CD4-positive, alpha-beta T cell treated with Interleukin-4 for 1 hour (primary cell): ENCODE measurements around the gene CENPP.
"Not testable (repeated sequence)": the region's sequence is repeated elsewhere in the genome, so short reads cannot be mapped to it uniquely, and the experiment has no call there.

Experiments
- DNase-seq, 2 donors: peaks; one replicate each; pipeline ENCODE4 v3.0.0-alpha.2; 2020 to 2022

CENPP gene

DNA sequence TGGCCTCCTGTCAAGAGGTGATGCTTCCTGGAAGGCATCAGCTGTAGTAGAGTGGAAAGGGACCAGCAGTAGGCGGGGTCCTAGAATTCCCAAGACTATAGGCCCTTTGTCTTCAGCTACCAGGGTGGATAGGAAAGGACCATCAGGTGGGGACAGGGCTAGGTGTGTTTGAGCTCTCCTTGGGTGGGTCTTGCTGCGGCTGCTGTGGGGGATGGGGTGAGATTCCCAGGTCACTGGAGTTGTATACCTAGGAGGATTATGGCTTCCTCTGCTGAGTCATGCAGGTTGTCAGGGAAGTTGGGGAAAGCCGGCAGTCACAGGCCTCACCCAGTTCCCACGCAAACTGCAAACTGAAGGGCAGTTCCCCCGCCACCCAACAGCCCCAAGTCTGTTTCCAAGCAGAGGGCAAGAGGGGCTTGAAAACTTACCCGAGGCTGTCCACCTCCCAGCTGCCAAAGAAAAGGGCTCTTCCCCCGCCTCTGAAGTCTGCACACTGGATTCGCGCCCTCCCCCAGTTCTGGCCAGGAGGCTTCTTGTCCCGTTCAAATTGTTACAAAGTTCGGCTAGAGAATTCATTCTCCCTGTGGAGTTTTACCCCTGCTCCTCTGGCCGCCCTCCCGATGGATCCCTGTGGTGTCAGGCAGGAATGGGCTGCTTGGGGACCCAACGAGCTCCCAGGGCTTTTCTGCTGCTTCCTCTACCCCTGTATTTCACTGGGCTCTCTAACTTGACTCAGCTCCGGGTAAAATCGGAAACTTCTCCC is 233.0 kb downstream of the CENPP start:
- DNase-seq = no peak

GRCh38 chr9:92561374-92562330 is 235.9 kb downstream of the CENPP start:
- no peak for DNase-seq

GRCh38 chr9:92562461-92562967 is 236.8 kb downstream of the CENPP start:
- DNase-seq = no peak

DNA sequence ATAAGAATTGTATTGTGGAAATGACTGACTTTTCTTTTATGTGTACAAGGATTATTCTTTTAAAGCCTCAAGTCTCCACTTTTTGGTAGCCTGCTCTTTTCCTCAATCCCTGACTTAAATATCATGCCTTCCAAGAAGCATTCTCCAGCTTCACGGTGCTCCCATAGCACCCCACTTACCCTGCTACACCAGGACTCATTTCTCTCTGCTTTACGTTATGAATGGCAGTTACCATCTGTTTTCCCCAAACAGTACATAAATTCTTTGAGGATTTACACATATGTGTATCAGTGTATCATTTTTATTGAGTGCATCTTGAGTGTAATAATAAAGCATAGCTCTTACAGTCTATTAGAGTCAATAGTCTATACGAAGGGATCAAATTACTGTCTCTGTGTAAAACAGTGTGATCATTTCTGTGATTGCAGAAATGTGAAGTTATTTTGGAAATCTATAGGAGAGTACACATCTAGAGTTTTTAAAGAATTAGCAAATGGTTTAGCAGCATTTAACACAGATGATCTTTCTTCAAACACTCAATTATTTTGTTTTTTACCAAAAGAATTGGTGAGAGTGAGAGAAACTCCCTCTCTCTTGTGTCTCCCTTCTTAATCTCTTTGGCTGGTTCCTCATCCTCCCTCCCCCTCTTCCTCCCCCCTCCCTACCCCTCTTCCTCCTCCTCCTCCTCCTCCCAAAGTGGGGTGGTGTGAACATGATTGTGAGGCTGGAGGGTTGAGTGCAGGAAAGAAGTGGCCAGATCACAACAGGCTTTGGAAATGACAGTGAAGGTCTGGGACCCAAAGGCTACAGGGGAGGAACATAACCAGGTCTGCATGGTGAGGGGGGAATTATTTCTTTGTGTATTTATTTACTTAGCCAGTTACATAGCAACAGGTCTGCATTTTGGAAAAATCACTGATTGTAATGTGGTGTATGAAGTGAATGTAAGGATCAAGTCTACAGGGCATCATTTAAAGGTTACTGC is 237.7 kb downstream of the CENPP start:
- DNase-seq = no peak

DNA sequence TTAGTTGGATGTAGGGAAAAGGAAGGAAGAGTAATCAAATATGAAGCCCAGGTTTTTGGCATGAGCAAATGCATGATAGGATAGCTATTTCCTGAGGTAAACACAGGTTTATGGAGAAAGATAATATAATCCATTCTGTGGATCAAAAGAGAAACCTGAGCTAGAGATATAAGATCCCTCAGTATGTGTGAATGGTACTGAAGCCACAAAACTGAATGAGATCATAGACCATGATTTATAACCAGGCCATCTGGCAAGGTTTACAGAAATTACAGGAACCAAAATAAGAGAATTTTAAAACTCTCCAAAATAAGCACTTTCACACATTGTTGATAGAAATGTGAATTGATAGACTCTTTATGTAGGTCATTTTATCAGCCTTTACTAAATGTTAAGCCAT is 238.8 kb downstream of the CENPP start:
- no peak for DNase-seq

DNA sequence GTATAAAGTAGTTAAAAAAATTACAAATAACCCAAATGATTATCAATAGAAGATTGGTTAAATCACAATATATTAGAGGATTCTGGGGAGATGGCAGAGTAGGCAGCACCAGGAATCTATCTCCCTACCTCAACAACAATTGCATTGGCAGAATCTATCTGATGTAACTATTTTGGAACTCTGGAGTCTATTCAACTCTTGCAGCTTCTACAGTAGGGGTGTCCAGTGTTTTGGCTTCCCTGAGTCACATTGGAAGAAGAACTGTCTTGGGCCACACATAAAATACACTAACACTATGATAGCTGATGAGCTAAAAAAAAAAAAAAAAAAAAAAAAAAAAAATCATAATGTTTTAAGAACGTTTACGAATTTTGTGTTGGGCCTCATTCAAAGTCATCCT is 239.2 kb downstream of the CENPP start:
- DNase-seq = no peak

DNA sequence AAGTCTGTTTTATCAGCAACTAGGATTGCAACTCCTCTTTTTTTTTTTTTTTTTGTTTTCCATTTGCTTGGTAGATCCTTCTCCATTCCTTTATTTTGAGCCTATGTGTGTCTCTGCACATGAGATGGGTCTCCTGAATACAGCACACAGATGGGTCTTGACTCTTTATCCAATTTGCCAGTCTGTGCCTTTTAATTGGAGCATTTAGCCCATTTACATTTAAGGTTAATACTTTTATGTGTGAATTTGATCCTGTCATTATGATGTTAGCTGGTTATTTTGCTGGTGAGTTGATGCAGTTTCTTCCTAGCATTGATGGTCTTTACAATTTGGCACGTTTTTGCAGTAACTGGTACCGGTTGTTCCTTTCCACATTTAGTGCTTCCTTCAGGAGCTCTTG is 246.1 kb downstream of the CENPP start:
- DNase-seq = not testable (repeated sequence)

GRCh38 chr9:92573612-92574011 is 247.9 kb downstream of the CENPP start:
- not testable (repeated sequence) for DNase-seq

GRCh38 chr9:92576175-92576574 is 250.4 kb downstream of the CENPP start:
- DNase-seq = no peak

- no peak for DNase-seq
Observed at GRCh38 chr9:92589923-92590322, 264.2 kb downstream of the CENPP start.

DNA sequence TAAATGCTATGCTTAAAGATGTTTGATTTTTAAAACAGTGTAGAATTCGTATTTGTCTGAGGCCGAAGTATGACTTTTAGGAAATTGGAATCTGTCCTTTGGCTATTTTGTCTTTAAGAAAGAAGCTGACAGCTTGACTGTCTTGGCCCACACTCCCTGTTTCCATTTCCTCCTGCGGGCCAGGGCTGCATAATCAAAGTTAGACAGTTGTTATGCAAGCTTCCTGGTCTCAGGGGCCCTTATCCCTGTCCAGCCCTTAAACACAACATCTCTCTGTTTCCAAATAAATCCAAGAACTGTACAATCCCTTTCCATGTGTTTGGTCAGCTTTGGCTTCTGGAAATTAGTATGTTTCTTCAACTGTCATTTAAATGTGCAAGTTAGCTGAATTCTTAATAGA is 264.6 kb downstream of the CENPP start:
- no peak for DNase-seq

- DNase-seq = no peak
Observed at GRCh38 chr9:92592537-92592936, 266.8 kb downstream of the CENPP start.

- no peak for DNase-seq
Observed at GRCh38 chr9:92592946-92593861, 267.5 kb downstream of the CENPP start.

DNA sequence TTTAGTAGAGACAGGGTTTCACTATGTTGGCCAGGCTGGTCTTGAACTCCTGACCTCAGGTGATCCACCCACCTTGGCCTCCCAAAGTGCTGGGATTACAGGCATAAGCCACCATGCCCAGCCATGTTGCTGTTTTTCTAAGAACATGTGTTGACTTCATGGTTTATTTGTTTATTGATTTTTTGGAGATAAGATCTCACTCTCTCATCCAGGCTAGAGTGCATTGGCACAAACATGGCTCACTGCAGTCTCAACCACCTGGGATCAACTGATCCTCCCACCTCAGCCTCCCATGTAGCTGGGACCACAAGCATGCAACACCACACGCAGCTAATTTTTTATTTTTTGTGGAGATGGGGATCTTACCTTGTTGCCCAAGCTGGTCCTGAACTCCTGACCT is 269.3 kb downstream of the CENPP start:
- DNase-seq = not testable (repeated sequence)

- no peak for DNase-seq
Observed at GRCh38 chr9:92595930-92596329, 270.2 kb downstream of the CENPP start.

GRCh38 chr9:92598382-92598781 is 272.6 kb downstream of the CENPP start:
- no peak for DNase-seq

GRCh38 chr9:92599938-92600461 is 274.2 kb downstream of the CENPP start:
- no peak for DNase-seq

DNA sequence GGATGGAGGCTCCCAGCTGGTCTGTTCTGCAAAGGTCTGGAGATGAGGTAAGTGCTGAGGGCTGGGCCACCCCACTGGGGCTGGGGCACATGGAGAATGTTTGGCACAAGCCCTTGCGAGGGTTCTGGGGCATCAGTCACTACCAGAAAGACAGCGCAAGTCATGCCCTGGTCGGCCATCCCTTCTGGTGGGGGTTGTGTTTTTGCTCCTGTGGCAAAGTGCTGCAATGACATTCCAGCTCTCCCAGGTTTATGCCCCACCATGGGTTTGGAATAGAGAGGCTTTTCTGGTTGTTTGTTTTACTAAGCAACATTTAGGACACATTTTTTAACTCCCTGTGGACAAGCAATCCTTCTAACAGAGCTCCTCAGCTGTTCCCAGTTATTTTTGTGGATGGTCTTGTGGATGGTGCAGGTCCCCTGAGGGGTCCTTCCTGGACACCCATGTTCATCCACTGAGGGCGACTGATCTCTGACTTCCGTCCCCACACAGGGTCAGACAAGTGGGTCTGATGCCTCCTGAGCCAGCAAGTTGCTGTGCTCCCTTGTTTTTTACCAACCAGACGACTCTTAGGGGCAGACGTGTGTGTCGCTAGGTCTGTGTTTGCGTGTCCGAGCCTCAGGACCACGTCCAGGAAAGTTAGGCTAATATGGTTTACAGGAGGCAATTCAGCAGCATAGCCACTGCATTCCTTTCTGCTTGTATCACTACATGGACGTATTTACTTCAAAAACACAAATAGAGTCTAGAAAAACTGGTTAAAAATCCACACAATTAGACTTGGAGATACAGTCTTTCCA is 274.9 kb downstream of the CENPP start:
- no peak for DNase-seq

GRCh38 chr9:92601451-92601850 is 275.7 kb downstream of the CENPP start:
- no peak for DNase-seq

DNA sequence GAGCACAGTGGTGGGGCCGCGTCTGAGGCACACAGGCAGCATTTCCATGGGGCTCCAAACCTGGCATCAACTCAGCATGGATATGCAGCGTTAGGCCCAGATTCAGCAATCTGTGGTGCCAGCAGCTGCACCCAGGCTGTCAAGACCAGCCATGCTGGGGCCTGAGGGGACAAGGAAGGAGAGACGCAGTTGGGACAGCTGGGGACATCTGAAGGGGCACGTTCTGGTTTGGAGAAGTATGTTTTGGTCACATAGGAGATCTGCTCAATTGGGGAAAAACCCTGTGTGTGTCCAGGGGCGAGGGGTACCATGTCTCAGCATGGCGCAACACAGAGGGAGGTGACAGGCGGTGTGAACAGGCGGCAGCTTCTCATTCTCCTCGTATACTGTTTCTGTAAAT is 276.7 kb downstream of the CENPP start:
- DNase-seq = no peak
